ENCODE results near the gene MAMSTR.
"Not testable (repeated sequence)": the region's sequence is repeated elsewhere in the genome, so short reads cannot be mapped to it uniquely, and the experiment has no call there.

MAMSTR gene

GRCh38 chr19:48686088-48686487, 33.4 kb downstream of the MAMSTR start:
- DNase-seq (ENCODE audit: low read depth in 2 of 2) = no peak

GRCh38 chr19:48685583-48685982, 33.9 kb downstream of the MAMSTR start:
- no peak for DNase-seq (ENCODE audit: low read depth in 2 of 2)

- peak in 1 of 2 donors; percentile 29 for DNase-seq (ENCODE audit: low read depth in 2 of 2)
Observed at GRCh38 chr19:48683349-48683748, 36.2 kb downstream of the MAMSTR start.

- DNase-seq (ENCODE audit: low read depth in 2 of 2) = no peak
Observed at GRCh38 chr19:48681127-48681470, 38.4 kb downstream of the MAMSTR start.

- no peak for DNase-seq (ENCODE audit: low read depth in 2 of 2)
Observed at GRCh38 chr19:48680436-48681126, 38.9 kb downstream of the MAMSTR start.

GRCh38 chr19:48680006-48680405, 39.5 kb downstream of the MAMSTR start:
- not testable (repeated sequence) for DNase-seq (ENCODE audit: low read depth in 2 of 2)

- DNase-seq (ENCODE audit: low read depth in 2 of 2) = no peak
Observed at GRCh38 chr19:48678201-48678600, 41.3 kb downstream of the MAMSTR start.

GRCh38 chr19:48676887-48677286, 42.6 kb downstream of the MAMSTR start:
- DNase-seq (ENCODE audit: low read depth in 2 of 2) = no peak

- DNase-seq (ENCODE audit: low read depth in 2 of 2) = no peak
Observed at GRCh38 chr19:48676487-48676886, 43.0 kb downstream of the MAMSTR start.

GRCh38 chr19:48674921-48675824, 44.4 kb downstream of the MAMSTR start:
- peak; percentile 53 to 71 for DNase-seq (ENCODE audit: low read depth in 2 of 2)

- DNase-seq (ENCODE audit: low read depth in 2 of 2) = no peak
Observed at GRCh38 chr19:48674216-48674809, 45.2 kb downstream of the MAMSTR start.

GRCh38 chr19:48673436-48674100, 46.0 kb downstream of the MAMSTR start:
- no peak for DNase-seq (ENCODE audit: low read depth in 2 of 2)

- DNase-seq (ENCODE audit: low read depth in 2 of 2) = no peak
Observed at GRCh38 chr19:48672994-48673393, 46.5 kb downstream of the MAMSTR start, which contains the start of gene NTN5. NTN5 (minus strand) TSS chr19:48673017; CDS start chr19:48670986, 2,031 bp downstream.

- no peak for DNase-seq (ENCODE audit: low read depth in 2 of 2)
Observed at GRCh38 chr19:48671446-48671995, 48.0 kb downstream of the MAMSTR start.

- DNase-seq (ENCODE audit: low read depth in 2 of 2) = no peak
Observed at GRCh38 chr19:48670699-48671445, 48.7 kb downstream of the MAMSTR start.

GRCh38 chr19:48669903-48670668, 49.4 kb downstream of the MAMSTR start:
- DNase-seq (ENCODE audit: low read depth in 2 of 2) = no peak

GRCh38 chr19:48668761-48669160, 50.8 kb downstream of the MAMSTR start:
- no peak for DNase-seq (ENCODE audit: low read depth in 2 of 2)

GRCh38 chr19:48668332-48668731, 51.2 kb downstream of the MAMSTR start:
- DNase-seq (ENCODE audit: low read depth in 2 of 2) = no peak

- DNase-seq (ENCODE audit: low read depth in 2 of 2) = no peak
Observed at GRCh38 chr19:48665786-48666185, 53.7 kb downstream of the MAMSTR start.

GRCh38 chr19:48664476-48664875, 55.0 kb downstream of the MAMSTR start:
- DNase-seq (ENCODE audit: low read depth in 2 of 2) = no peak

Measured in stimulated activated CD4-positive, alpha-beta T cell treated with anti-CD3 and anti-CD28 coated beads, Interleukin-1b, Interleukin-23, amount 100 ng/mL, for 4 hours (primary cell).